K562 (cell line): ENCODE data around the gene NOP16. TPM values are rescaled to one million over a fixed set of nuclear protein-coding genes. Genes with fewer than 3 reads are reported as not detected.

Experiments used
- BRD9 ChIP-seq: fragments of 450-650 bp; IDR thresholded peaks from 2 replicates; pipeline ENCODE4 v1.6.1; 2018; ENCODE audit warnings: low read depth; ENCODE audit not compliant: partially characterized antibody
- CHCHD3 ChIP-seq: fragments of 250-450 bp; sonication (Bioruptor Pico); IDR thresholded peaks from 2 replicates; pipeline ENCODE4 v2.1.2; 2022; ENCODE audit warnings: mild to moderate bottlenecking
- CSDE1 ChIP-seq, 2 experiments: fragments of 450-650 bp; IDR thresholded peaks; 2 replicates each; pipeline ENCODE4 v1.6.1; 2016; ENCODE audit warnings: mild to moderate bottlenecking in 1 of 2
- DIDO1 ChIP-seq: fragments of 450-650 bp; IDR thresholded peaks from 2 replicates; pipeline ENCODE4 v1.6.1; 2016; ENCODE audit warnings: low read depth, missing biosample characterization, missing genetic modification characterization
- ESRRB ChIP-seq: fragments of 250-450 bp; sonication (Bioruptor Pico); IDR thresholded peaks from 2 replicates; pipeline ENCODE4 v1.5.0; 2020; ENCODE audit warnings: mild to moderate bottlenecking, moderate library complexity, borderline replicate concordance
- FOXK1 ChIP-seq: sonication (generic); formaldehyde crosslinking; IDR thresholded peaks from 2 replicates; pipeline ENCODE4 v1.8.0; 2022; ENCODE audit warnings: missing genetic modification reagents, mild to moderate bottlenecking, borderline replicate concordance
- GABPB2 ChIP-seq: fragments of 250-450 bp; sonication (Bioruptor Pico); conservative IDR thresholded peaks from 2 replicates; pipeline ENCODE4 v1.5.1; 2021; ENCODE audit warnings: mild to moderate bottlenecking
- ILK ChIP-seq: fragments of 450-650 bp; IDR thresholded peaks from 2 replicates; pipeline ENCODE4 v1.6.1; 2016; ENCODE audit warnings: missing genetic modification characterization, low read depth, mild to moderate bottlenecking, missing compliant biosample characterization, moderate library complexity, borderline replicate concordance
- IRF1 ChIP-seq: sonication (generic); formaldehyde crosslinking; IDR thresholded peaks from 2 replicates; pipeline ENCODE4 v1.8.0; 2022; ENCODE audit warnings: missing genetic modification reagents, mild to moderate bottlenecking, borderline replicate concordance
- KAT7 ChIP-seq: sonication (generic); formaldehyde crosslinking; IDR thresholded peaks from 2 replicates; pipeline ENCODE4 v1.8.0; 2022; ENCODE audit warnings: missing genetic modification reagents, mild to moderate bottlenecking, borderline replicate concordance
- MAFK ChIP-seq: IDR thresholded peaks from 2 replicates; pipeline ENCODE4 v1.6.1; 2011; ENCODE audit warnings: low read length, improper control_type of control experiment
- POLR3G ChIP-seq: IDR thresholded peaks from 2 replicates; pipeline ENCODE4 v1.6.1; 2011; ENCODE audit not compliant: insufficient read length, insufficient replicate concordance; ENCODE audit errors: extremely low read depth
- RCOR1 ChIP-seq, 2 experiments: IDR thresholded peaks; 2 replicates each; pipeline ENCODE4 v1.6.1; 2012; ENCODE audit warnings: low read depth in 2 of 2, low read length in 2 of 2, borderline replicate concordance in 1 of 2, improper control_type of control experiment in 1 of 2
- SRSF9 ChIP-seq: fragments of 200-400 bp; formaldehyde crosslinking; IDR thresholded peaks from 2 replicates; pipeline ENCODE4 v1.6.1; 2017; ENCODE audit warnings: low read depth, low read length, borderline replicate concordance
- STAG1 ChIP-seq: sonication (generic); formaldehyde crosslinking; IDR thresholded peaks from 2 replicates; pipeline ENCODE4 v1.5.0; 2020; ENCODE audit warnings: missing genetic modification reagents, borderline replicate concordance
- TRIM28 ChIP-seq: fragments of 450-650 bp; IDR thresholded peaks from 2 replicates; pipeline ENCODE4 v1.6.1; 2017
- U2AF2 ChIP-seq: fragments of 200-400 bp; formaldehyde crosslinking; optimal IDR thresholded peaks from 2 replicates; pipeline ENCODE3; 2017; ENCODE audit warnings: low read depth, mild to moderate bottlenecking, low read length
- ZNF124 ChIP-seq: sonication (generic); formaldehyde crosslinking; IDR thresholded peaks from 2 replicates; pipeline ENCODE4 v1.8.1; 2022; ENCODE audit warnings: missing genetic modification reagents
- ZNF431 ChIP-seq: sonication (generic); formaldehyde crosslinking; IDR thresholded peaks from 2 replicates; pipeline ENCODE4 v1.8.0; 2022; ENCODE audit warnings: mild to moderate bottlenecking, missing genetic modification reagents
- ZNF76 ChIP-seq: fragments of 250-450 bp; sonication (Bioruptor Pico); IDR thresholded peaks from 2 replicates; pipeline ENCODE4 v1.4.0; 2020; ENCODE audit warnings: mild to moderate bottlenecking, moderate library complexity, borderline replicate concordance
- polyA plus RNA-seq, 8 experiments: library from polyadenylated mRNA; depleted of rRNA in 4 of 8; stranded (reverse) in 5 of 8; unstranded in 3 of 8; fragments of >200 nt; fragmentation: Nextera tagmentation in 2 of 8; fragmentation: Illumina TruSeq in 1 of 8; extraction: Ambion mirVana in 2 of 8; extraction: Trizol in 1 of 8; gene quantifications; 2 replicates each; pipeline versions ENCODE4 v1.2.1 to v1.2.3, GENCODE V29; 2011 to 2014; ENCODE audit warnings: inconsistent platforms in 1 of 8, missing spikeins in 1 of 8
- total RNA-seq, 7 experiments: library from RNA; depleted of rRNA in 6 of 7; stranded (reverse); fragments of >200 nt in 6 of 7; fragmentation: Illumina TruSeq in 2 of 7; extraction: Trizol in 2 of 7; gene quantifications; 2 replicates each; pipeline versions ENCODE4 v1.2.1 to v1.2.3, GENCODE V29; 2011 to 2021; ENCODE audit warnings: low replicate concordance in 1 of 7
- TF ChIP-seq, protein P1 (sequence below): fragments of 450-650 bp; conservative IDR thresholded peaks from 2 replicates; pipeline ENCODE4 v1.6.1; 2016; ENCODE audit warnings: missing genetic modification characterization, low read depth, mild to moderate bottlenecking, control low read depth, missing compliant biosample characterization
- TF ChIP-seq, protein P2 (sequence below): fragments of 450-650 bp; conservative IDR thresholded peaks from 2 replicates; pipeline ENCODE4 v1.6.1; 2016; ENCODE audit warnings: missing genetic modification characterization, low read depth, mild to moderate bottlenecking, missing compliant biosample characterization, moderate library complexity
- TF ChIP-seq, protein P3 (sequence below): sonication (generic); formaldehyde crosslinking; IDR thresholded peaks from 2 replicates; pipeline ENCODE4 v1.8.1; 2023; ENCODE audit warnings: mild to moderate bottlenecking, missing genetic modification reagents

NOP16 gene
- total and polyA plus RNA-seq, 9 of the 15 experiments (the other 6 are each of a cell fraction or from before 2014, with no cell fraction given): 92.5 to 342 (median 148) TPM

DNA sequence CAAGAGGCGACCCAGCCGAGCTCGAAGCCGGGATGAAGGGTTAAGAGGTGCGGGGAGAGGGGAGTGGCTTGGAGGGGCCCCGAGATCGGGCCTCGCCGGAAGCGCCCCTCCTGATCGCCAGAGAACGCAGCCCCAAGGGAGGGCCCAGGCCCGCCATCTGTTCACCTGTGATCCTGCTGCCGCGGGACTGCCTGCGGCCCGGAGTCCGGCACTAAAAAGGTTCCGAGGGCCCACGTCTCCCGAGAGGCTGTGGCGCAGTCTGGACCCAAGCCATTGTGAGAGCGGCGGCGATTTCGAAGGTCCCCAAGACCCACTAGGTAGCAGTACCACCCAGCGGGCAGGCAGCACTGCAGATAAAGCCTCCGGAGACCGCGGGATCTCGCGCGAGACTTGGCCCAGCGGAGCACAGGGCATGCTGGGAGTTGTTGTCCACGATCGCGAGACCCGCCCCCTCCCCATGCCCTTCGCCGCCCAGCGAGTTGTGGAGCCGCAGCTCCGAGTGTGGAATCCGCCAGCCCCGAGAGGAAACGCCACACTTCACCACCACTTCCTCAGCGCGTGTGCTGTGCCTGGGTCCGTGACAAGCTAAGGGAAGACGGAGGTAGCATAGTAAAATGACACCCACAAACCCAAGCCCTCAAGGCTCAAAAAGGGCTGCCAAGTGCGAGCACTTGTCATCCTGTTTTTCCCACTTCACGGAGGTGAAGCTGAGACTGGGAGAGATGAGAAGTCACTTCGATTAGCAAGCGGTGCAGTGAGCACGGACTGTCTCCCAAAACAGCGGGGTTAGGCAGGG lies 26.8 kb downstream of the NOP16 start, which contains the start of gene KIAA1191 (continued):
- TF ChIP-seq, protein P1, sequence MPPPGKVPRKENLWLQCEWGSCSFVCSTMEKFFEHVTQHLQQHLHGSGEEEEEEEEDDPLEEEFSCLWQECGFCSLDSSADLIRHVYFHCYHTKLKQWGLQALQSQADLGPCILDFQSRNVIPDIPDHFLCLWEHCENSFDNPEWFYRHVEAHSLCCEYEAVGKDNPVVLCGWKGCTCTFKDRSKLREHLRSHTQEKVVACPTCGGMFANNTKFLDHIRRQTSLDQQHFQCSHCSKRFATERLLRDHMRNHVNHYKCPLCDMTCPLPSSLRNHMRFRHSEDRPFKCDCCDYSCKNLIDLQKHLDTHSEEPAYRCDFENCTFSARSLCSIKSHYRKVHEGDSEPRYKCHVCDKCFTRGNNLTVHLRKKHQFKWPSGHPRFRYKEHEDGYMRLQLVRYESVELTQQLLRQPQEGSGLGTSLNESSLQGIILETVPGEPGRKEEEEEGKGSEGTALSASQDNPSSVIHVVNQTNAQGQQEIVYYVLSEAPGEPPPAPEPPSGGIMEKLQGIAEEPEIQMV (tag): no peak
- TF ChIP-seq SRSF9 (no peak), ZNF431 (CRISPR knock-in tag) (no peak; the same call in 1 of the 2 replicates), CHCHD3 (no peak), POLR3G (no peak), MAFK (no peak), GABPB2 (CRISPR knock-in tag) (no peak), TRIM28 (no peak; the same call in 1 of the 2 replicates), ZNF76 (no peak), STAG1 (CRISPR knock-in tag) (no peak), BRD9 (no peak), FOXK1 (no peak), U2AF2 (no peak), IRF1 (CRISPR knock-in tag) (no peak), ESRRB (CRISPR knock-in tag) (no peak), ZNF124 (CRISPR knock-in tag) (no peak), CSDE1 (IDR thresholded peaks at IDR 0.05) (no peak), ILK (tag) (no peak), KAT7 (CRISPR knock-in tag) (no peak; the same call in 1 of the 2 replicates), DIDO1 (tag) (peak; percentile 68; the same call in 1 of the 2 replicates), RCOR1 (IDR thresholded peaks at IDR 0.05; ENCODE audit: borderline replicate concordance in 1 of 2, low read depth in 2 of 2, low read length in 2 of 2) (peak in 1 of 2 experiments; percentile 12; a peak in 1 of 4 replicates)
- TF ChIP-seq, protein P2, sequence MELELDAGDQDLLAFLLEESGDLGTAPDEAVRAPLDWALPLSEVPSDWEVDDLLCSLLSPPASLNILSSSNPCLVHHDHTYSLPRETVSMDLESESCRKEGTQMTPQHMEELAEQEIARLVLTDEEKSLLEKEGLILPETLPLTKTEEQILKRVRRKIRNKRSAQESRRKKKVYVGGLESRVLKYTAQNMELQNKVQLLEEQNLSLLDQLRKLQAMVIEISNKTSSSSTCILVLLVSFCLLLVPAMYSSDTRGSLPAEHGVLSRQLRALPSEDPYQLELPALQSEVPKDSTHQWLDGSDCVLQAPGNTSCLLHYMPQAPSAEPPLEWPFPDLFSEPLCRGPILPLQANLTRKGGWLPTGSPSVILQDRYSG (tag): no peak
- TF ChIP-seq, protein P3, sequence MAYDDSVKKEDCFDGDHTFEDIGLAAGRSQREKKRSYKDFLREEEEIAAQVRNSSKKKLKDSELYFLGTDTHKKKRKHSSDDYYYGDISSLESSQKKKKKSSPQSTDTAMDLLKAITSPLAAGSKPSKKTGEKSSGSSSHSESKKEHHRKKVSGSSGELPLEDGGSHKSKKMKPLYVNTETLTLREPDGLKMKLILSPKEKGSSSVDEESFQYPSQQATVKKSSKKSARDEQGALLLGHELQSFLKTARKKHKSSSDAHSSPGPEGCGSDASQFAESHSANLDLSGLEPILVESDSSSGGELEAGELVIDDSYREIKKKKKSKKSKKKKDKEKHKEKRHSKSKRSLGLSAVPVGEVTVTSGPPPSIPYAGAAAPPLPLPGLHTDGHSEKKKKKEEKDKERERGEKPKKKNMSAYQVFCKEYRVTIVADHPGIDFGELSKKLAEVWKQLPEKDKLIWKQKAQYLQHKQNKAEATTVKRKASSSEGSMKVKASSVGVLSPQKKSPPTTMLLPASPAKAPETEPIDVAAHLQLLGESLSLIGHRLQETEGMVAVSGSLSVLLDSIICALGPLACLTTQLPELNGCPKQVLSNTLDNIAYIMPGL (CRISPR knock-in tag): no peak
